Cardiac muscle cell (in vitro differentiated cells and primary cell): Measurements from ENCODE around the gene HIPK3. TPM values are rescaled to one million over a fixed set of nuclear protein-coding genes. Genes with fewer than 3 reads are reported as not detected.
"Not testable (repeated sequence)": the region's sequence is repeated elsewhere in the genome, so short reads cannot be mapped to it uniquely, and the experiment has no call there.

Experiments used
- DNase-seq, 2 donors: peaks; one replicate each; pipeline versions ENCODE4 v3.0.0 to v3.0.0-alpha.2; 2010 to 2017; ENCODE audit warnings: low read depth in 1 of 2, low spot score in 1 of 2
- H3K27ac ChIP-seq: fragments of 200-600 bp; sonication (generic); 2 replicates; pipeline ENCODE4 v1.5.1; 2016
- H3K27me3 ChIP-seq: fragments of 200-600 bp; sonication (generic); 2 replicates; pipeline ENCODE4 v1.6.0; 2016; ENCODE audit warnings: control low read depth
- H3K36me3 ChIP-seq: fragments of 200-600 bp; sonication (generic); 2 replicates; pipeline ENCODE4 v1.5.1; 2016; ENCODE audit warnings: control low read depth
- H3K4me1 ChIP-seq: fragments of 200-600 bp; sonication (generic); 2 replicates; pipeline ENCODE4 v1.8.1; 2017; ENCODE audit warnings: low read depth, mild to moderate bottlenecking, mixed run types
- H3K4me3 ChIP-seq: fragments of 200-600 bp; sonication (generic); 2 replicates; pipeline ENCODE4 v1.5.1; 2016; ENCODE audit warnings: mild to moderate bottlenecking
- H3K9me3 ChIP-seq: fragments of 200-600 bp; sonication (generic); 2 replicates; pipeline ENCODE4 v1.5.1; 2017; ENCODE audit warnings: low read depth, mild to moderate bottlenecking, control low read depth
- CTCF ChIP-seq: IDR thresholded peaks from 2 replicates; pipeline ENCODE4 v1.5.1; 2012; ENCODE audit warnings: low read depth, mild to moderate bottlenecking, low read length
- polyA plus RNA-seq: library from polyadenylated mRNA; unstranded; fragments of >200 nt; fragmentation: Nextera tagmentation; extraction: Ambion mirVana; gene quantifications from 2 replicates; pipeline ENCODE4 v1.2.1, GENCODE V29; 2016
- total RNA-seq: library from RNA; depleted of rRNA; stranded (reverse); fragments of >200 nt; gene quantifications from 2 replicates; pipeline ENCODE4 v1.2.3, GENCODE V29; 2016

The HIPK3 gene
- total and polyA plus RNA-seq, 2 experiments from 2014 or later, result 56.6 to 179 TPM

GRCh38 chr11:33214187-33214586, 43.0 kb upstream of the HIPK3 start:
- H3K27me3 ChIP-seq, result no peaks in the 10 kb centered on the region
- H3K4me1 ChIP-seq, result no peaks in the 10 kb centered on the region

DNA sequence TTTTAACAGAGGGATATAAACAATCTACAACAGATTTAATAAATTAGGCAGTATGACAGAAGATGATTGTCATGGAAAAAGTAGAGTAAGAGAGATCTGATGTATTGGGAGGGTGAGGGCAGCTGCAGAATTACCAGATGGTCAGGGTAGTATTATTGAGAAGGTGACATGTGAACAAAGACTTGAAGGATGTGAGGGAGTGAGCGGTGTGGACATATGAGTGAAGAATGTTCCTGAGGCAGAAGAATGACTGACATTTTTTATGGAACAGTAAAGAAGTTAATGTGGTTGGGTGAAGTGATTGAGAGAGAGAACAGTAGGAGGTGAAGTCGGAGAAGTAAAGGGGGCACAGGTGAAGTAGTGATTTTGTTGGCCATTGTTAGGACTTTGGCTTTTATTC, 42.4 kb upstream of the HIPK3 start:
- H3K27me3 ChIP-seq, result no peaks in the 10 kb centered on the region
- no peak for DNase-seq
- H3K4me3 ChIP-seq, result no peak overlapping the region
- H3K9me3 ChIP-seq, result no peaks in the 10 kb centered on the region
- no peaks in the 10 kb centered on the region for H3K4me1 ChIP-seq
- H3K27ac ChIP-seq, result no peak overlapping the region
- no peak for TF ChIP-seq CTCF
- H3K36me3 ChIP-seq, result no peaks in the 10 kb centered on the region

More at GRCh38 chr11:33214187-33214586, 43.0 kb upstream of the HIPK3 start:
- peak in 1 of 2 donors; percentile 43 for DNase-seq
- TF ChIP-seq CTCF, result no peak
- H3K27ac ChIP-seq, result no peak overlapping the region
- H3K9me3 ChIP-seq, result no peaks in the 10 kb centered on the region
- H3K36me3 ChIP-seq, result no peaks in the 10 kb centered on the region
- H3K4me3 ChIP-seq, result no peak overlapping the region

DNA sequence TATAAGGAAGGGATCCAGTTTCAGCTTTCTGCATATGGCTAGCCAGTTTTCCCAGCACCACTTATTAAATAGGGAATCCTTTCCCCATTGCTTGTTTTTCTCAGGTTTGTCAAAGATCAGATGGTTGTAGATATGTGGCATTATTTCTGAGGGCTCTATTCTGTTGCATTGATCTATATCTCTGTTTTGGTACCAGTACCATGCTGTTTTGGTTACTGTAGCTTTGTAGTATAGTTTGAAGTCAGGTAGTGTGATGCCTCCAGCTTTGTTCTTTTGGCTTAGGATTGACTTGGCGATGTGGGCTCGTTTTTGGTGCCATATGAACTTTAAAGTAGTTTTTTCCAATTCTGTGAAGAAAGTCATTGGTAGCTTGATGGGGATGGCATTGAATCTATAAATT, 40.5 kb upstream of the HIPK3 start:
- H3K9me3 ChIP-seq, H3K4me3 ChIP-seq: not testable (repeated sequence)

DNA sequence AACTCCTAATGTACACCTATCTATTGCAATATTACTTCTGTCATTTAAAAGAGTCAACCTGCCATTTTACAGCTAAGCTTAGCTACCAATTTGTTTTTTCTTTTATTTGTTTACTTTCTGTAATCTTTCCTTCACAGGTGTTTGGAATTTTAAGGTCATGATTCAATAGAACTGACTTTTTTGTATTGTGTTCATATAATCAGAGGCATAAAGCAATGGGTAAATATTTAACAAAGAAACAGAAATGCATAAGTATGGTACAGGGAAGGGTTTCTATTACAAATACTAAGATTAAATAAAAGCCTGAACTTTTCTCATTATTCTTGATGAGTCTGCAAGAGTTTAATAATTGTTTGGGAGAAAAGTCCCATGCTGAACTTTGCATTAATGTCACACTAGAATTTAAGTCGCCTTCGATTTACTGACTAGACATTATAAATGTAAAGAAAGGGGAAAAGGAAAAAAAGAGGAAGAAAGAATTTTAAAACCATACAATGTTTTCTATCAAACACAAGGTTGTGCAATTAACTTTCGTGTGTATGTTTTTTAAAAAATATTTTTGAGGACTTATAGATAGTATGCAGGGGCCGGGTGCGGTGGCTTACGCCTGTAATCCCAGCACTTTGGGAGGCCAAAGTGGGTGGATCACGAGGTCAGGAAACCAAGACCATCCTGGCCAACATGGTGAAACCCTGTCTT, 35.0 kb upstream of the HIPK3 start:
- Histone ChIP-seq H3K4me3 (no peak overlapping the region), H3K9me3 (no peaks in the 10 kb centered on the region), H3K36me3 (no peaks in the 10 kb centered on the region), H3K4me1 (no peaks in the 10 kb centered on the region), H3K27ac (no peak overlapping the region), H3K27me3 (no peaks in the 10 kb centered on the region)
- no peak for DNase-seq
- no peak for TF ChIP-seq CTCF

More for the DNA sequence above, 40.5 kb upstream of the HIPK3 start:
- not testable (repeated sequence) for H3K4me1 ChIP-seq, DNase-seq, H3K27me3 ChIP-seq, H3K36me3 ChIP-seq, H3K27ac ChIP-seq

GRCh38 chr11:33225371-33225770, 31.8 kb upstream of the HIPK3 start:
- Histone ChIP-seq H3K27me3 (no peaks in the 10 kb centered on the region), H3K9me3 (no peaks in the 10 kb centered on the region), H3K36me3 (no peaks in the 10 kb centered on the region), H3K4me3 (no peak overlapping the region), H3K27ac (no peak overlapping the region), H3K4me1 (no peaks in the 10 kb centered on the region)
- no peak for DNase-seq
- TF ChIP-seq CTCF, result no peak

GRCh38 chr11:33227578-33228261, 29.5 kb upstream of the HIPK3 start:
- no peaks in the 10 kb centered on the region for H3K9me3 ChIP-seq
- no peaks in the 10 kb centered on the region for H3K27me3 ChIP-seq
- H3K36me3 ChIP-seq, result no peaks in the 10 kb centered on the region
- peak in 1 of 2 donors; percentile 85 for DNase-seq
- no peak overlapping the region for H3K27ac ChIP-seq
- no peak overlapping the region for H3K4me3 ChIP-seq
- no peaks in the 10 kb centered on the region for H3K4me1 ChIP-seq
- no peak for TF ChIP-seq CTCF
